ENCODE measurements around the gene SYNPO.

The SYNPO gene

GRCh38 chr5:150596826-150597225, 43.6 kb upstream of the SYNPO start:
- H3K4me3 ChIP-seq (ENCODE audit: low read depth, low read length) = no peak overlapping the region
- TF ChIP-seq CTCF (IDR thresholded peaks at IDR 0.05; ENCODE audit: low read depth, low read length) = no peak

- TF ChIP-seq CTCF (IDR thresholded peaks at IDR 0.05; ENCODE audit: low read depth, low read length) = no peak
- H3K4me3 ChIP-seq (ENCODE audit: low read depth, low read length) = no peak overlapping the region
These were observed 42.5 kb upstream of the SYNPO start for GRCh38 chr5:150598006-150598405.

- no peak for TF ChIP-seq CTCF (IDR thresholded peaks at IDR 0.05; ENCODE audit: low read depth, low read length)
- no peak overlapping the region for H3K4me3 ChIP-seq (ENCODE audit: low read depth, low read length)
These were observed 41.6 kb upstream of the SYNPO start for GRCh38 chr5:150598821-150599273.

- TF ChIP-seq CTCF (IDR thresholded peaks at IDR 0.05; ENCODE audit: low read depth, low read length) = no peak
- no peak overlapping the region for H3K4me3 ChIP-seq (ENCODE audit: low read depth, low read length)
These were observed 41.2 kb upstream of the SYNPO start for GRCh38 chr5:150599281-150599680.

GRCh38 chr5:150599917-150600511, 40.4 kb upstream of the SYNPO start:
- H3K4me3 ChIP-seq (ENCODE audit: low read depth, low read length) = no peak overlapping the region
- TF ChIP-seq CTCF (IDR thresholded peaks at IDR 0.05; ENCODE audit: low read depth, low read length) = no peak

GRCh38 chr5:150600616-150601490, 39.6 kb upstream of the SYNPO start:
- no peak overlapping the region for H3K4me3 ChIP-seq (ENCODE audit: low read depth, low read length)

More at GRCh38 chr5:150600616-150601490, 39.6 kb upstream of the SYNPO start:
- TF ChIP-seq CTCF (IDR thresholded peaks at IDR 0.05; ENCODE audit: low read depth, low read length) = no peak

Data from WI38 (cell line).